HG02763 (cell line): ENCODE results near the gene SH3PXD2B.

ENCODE experiments used
- ATAC-seq: cut with Tn5 transposase; IDR thresholded peaks from one replicate; pipeline ENCODE4 v1.9.1; 2021; ENCODE audit warnings: mild to moderate bottlenecking, moderate library complexity; ENCODE audit not compliant: unreplicated experiment

SH3PXD2B gene

DNA sequence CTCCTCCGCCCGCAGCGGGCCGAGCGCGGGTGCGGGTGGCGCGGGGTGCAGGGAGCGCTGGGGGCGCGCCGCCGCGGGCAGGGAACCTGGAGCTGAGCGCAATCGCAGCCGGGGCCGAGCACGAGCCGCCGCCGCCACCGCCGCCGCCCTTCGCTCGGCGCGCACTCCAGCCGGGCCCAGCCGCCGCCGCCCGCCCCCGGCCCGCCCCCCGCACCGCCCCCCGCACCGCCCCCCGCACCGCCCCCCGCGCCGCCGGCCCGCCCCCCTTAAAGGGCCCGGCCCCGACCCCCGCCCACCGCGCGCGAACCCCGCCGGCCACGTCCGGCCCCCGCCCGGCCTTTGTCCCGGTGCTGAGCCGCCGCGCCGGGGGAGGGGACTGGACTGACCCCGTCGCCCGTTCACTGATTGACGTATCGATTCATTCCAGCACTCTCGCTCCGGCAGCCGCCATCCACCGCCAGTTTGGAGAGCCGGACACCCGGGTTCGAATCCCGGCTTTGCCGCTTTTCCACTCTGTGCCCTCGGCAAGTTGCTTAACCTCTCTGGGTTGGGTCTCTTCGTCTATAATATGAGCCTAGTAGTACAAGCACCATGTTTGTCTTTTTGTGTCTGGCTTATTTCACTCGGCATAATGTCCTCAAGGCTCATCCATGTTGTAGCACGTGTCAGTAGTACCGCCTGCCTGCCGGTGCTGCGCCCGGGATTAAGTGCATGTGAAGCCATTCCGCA, at the start of gene SH3PXD2B:
Gene SH3PXD2B, minus strand, starts transcription at position 168 of the 729 bp plus-strand sequence. CDS start 173 bp downstream, outside the sequence.
- ATAC-seq = no peak

DNA sequence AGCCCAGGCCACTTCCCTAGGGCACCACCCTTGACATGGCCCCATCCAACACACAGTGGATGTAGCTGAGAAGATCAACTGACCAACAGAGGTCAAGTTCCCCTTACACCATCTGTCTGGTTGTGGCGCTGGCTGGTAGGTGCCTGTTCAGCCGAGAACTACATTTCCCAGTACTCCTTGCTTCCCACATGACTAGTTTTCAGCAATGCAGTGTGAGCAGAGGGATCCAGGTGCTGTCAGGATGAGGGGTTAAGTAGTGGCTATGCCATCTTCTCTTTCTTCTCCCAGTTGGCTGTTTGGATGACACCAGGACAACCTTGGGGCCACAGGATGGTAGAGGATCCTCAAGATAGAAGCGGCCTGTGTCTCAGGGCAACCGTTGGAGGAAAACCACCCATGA, 48.6 kb upstream of the SH3PXD2B start:
- ATAC-seq = no peak

DNA sequence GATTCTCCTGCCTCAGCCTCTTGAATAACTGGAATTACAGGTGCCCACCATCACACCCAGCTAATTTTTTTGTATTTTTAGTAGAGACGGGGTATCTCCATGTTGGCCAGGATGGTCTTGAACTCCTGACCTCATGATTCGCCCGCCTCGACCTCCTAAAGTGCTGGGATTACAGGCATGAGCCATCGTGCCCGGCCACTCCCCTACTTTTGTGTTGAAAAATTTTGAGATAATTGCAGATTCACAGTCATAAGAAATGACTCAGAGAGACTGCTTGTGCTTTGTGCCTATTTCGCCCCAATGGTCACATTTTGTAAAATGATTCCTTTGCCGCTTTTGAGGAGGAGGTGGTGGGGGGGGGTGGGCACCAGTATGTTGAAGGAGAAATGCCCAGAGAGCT, 48.1 kb upstream of the SH3PXD2B start:
- ATAC-seq = no peak

DNA sequence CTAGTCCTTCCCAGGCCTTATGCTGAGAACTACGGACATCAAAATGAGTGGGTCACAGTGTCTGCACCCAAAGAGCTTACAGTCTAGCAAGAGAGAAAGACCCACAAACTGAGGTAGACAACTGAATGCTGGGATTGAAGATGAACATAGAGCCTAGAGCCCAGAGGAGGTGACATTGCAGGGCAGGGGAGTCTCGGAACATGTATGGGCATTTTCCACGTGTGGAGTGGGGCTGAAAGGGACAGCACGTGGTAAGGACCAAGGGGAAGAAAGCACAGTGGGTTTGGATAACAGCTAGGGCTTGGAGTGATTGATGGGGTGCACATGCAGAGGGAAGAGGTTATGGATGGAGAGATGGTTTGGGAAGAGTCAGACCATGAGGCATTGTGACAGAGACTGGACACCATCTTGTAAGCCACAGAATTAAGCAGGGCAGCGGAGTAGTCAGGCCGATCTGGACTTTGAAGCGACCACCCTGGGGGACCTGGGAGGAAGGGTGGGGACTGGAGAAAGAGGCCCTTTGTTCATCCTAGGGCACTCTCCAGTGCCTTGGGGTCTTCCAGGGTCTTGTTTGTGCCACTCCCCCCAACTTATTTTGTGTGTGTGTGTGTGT, 47.5 kb upstream of the SH3PXD2B start:
- no peak for ATAC-seq

DNA sequence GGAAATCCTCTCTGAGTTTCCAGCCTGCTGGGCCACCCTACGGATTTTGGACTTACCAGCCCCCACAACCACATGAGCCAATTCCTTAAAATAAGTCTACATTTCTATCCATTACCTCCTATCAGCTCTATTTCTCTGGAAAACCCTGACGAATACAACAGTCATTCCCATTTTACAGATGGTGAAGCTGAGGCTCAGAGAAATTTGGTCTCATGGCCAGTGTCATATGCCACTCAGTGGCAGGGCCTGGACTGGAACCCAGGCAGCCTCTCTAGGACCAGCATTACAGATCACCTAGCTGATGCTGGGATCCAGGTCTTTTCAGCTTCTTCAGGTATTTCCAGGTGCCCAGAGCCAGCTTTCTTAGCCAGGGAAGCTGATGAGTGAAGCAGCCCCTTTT, 45.0 kb upstream of the SH3PXD2B start:
- ATAC-seq = no peak

DNA sequence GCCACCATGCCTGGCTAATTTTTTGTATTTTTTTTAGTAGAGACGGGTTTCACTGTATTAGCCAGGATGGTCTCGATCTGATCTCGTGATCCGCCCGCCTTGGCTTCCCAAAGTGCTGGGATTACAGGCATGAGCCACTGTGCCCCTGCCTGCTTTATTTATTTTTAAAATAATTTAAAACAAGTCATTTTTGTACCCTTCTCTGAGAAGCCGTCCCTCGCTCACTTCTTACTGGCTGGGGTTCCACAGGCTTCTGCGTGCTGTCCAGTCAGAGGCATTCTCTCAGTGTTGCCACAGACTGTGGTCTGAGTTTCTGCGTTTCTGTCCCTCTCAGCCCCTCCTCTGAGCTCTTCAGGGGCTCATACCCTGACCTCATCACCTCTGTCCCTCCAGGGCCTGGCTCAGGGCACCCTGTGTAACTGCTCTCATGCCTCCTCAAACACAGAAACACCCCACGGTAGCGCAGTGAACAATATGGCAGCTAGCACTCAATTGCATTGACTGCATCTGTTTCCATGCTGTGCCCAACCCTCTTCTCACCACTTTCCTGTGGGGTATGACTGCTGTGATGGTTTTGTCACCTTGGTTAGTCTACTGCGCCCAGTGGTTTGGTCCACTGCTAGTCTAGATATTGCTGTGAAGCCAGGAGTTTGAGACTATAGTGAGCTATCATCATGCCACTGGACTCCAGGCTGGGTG, 44.3 kb upstream of the SH3PXD2B start:
- no peak for ATAC-seq

DNA sequence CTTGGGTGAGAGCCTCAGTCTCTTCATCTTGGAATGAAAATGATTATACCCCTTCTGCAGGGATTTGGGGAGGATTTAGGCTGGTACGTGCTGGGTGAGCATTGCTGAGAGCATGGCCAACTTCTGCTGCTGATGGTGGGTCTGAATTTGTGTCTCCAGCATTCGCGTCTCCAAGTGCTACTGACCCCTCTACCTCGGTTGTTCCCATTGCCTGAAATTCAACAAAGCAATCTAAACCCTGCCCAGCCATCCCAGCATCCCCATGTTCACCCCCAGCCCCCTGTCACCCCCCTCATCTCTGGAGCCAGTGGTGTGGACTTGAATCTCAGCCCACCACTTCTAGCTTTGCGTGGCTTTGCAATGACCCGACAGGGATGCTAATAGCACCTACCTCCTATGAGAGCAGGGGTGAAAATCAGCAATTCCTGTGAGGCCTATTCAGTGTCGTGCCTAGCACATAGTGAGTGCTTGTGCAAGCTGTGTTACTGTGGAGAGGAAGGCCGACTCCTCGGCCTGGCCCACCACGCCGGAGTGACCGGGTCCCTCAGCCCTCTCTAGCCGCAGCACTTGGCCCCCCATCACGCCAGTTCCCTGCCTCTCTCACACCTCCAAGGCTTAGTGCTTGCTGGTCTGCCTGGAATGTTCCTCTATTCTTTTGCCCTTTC, 43.4 kb upstream of the SH3PXD2B start:
- no peak for ATAC-seq

DNA sequence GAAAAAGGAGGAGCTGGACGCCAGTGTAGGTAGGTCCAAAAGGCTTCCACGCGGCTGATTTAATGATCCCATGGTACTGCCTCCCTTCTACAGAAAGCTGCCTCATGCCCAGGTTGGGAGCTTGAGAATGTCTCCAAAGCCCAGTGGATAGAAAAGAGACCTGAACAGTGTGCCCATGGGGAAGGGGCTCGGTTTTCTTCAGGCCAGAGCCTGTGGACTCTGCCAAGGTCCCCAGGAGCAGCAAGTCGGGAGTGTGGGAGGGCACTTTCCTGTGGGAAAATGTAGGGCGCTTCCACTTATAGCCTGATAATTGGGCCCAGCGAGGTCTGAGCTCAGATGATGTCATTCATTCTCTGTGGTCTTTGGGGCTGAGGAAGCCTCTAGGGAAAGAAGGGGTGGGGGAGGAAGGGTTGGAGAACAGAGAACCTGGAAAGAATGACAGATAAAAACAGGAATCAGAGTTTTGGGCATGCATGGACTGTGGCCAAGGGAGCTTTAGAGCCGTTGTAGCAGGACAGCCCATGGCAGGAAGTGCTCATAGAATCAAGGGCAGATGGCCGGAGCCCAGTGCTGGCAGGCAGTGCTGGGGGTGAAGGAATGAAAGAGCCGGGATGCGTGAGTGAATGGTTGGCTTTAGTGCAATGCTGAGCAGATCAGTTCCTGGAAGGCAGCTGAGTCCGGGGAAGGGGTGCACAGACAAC, 42.5 kb upstream of the SH3PXD2B start:
- ATAC-seq = no peak

DNA sequence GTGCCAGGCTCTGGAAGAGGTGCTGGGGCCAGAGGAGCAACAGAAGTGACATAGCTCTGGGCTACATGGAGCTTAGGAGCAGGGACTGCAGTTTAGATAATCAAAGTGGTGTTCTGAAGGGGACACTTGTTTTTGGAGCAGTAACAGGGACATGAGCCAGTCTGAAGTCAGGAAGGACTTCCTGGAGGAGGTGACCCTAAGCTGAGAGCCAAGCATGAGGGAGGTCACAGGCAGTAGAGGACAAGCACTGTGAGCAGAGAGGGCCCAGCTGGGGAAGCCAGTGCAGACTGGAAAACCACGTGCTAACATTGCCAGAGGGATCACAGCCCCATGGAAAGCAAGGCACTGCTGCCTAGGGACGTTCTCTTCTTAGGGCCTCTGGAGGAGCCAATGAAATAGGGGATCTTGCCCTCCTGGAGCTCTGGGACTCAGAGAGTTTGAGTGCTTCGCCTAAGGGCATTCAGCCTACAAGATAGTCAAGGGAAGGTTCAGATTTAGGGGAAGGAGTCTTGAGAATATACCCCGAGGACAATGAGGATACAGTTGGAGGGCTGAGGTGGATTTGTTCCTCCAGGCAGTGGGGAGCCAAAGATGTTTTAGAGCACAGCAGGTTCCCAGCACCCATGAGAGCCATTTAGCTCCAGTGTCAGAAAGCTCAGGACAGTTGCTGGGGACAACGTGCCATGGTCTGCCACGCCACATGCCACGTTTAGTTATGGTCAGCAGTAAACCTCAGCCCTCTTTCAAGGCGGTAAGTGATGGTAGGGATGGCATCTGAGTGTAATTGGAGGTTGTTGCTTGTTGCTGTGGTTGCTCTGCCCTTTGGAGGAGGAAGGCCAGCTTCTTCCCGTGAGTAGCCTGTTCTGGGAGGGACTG, 40.5 kb upstream of the SH3PXD2B start:
- ATAC-seq = no peak

DNA sequence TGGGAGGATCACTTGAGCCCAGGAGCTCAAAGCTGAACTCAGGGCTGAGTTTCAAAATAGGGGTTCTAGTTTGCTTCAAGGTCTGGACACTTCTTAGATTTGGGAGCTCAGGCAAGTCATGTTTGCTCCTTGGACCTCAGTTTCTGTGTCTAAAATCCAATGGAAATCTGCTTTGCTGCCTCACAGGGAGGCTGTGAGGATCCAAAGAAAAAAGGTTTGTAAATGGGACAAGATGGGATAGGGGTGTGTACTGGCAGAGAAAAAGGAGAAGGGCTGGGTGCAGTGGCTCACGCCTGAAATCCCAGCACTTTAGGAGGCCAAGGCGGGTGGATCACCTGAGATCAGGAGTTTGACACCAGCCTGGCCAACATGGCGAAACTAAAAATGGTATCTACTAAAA, 39.6 kb upstream of the SH3PXD2B start:
- ATAC-seq = no peak

DNA sequence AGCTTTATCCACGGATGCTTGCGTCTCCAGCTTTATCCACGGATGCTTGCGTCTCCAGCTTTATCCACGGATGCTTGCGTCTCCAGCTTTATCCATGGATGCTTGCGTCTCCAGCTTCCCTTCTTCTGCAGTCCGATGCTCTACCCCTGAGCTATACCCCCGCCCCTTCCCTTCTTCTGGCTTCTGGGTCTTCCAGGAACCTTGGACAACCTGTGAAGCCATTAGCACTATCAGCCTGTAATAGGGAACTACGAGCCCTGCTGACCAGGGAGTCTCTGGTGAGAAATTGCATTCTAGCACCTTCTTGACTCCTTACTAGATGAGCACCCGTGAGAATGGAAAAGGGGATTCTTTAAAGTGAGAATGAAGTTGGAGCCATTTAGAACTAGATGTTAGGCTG, 39.1 kb upstream of the SH3PXD2B start:
- no peak for ATAC-seq

DNA sequence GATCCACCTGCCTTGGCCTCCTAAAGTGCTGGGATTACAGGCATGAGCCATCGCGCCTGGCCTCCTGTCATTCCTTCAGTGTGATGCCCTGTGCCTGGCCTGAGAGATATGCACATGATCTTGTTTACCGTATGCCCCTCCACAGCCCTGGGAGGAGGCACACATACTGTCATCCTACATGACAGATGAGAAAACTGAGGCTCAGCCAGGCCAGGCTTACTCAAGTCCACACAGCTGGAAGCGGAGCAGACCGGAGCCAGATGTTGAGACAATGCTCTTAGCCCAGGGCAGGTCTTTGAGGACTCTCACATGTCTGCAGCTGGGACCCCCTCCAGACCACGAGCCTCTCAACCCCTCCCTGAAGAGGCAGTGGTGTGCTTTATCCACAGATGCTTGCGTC, 38.7 kb upstream of the SH3PXD2B start:
- ATAC-seq = no peak

DNA sequence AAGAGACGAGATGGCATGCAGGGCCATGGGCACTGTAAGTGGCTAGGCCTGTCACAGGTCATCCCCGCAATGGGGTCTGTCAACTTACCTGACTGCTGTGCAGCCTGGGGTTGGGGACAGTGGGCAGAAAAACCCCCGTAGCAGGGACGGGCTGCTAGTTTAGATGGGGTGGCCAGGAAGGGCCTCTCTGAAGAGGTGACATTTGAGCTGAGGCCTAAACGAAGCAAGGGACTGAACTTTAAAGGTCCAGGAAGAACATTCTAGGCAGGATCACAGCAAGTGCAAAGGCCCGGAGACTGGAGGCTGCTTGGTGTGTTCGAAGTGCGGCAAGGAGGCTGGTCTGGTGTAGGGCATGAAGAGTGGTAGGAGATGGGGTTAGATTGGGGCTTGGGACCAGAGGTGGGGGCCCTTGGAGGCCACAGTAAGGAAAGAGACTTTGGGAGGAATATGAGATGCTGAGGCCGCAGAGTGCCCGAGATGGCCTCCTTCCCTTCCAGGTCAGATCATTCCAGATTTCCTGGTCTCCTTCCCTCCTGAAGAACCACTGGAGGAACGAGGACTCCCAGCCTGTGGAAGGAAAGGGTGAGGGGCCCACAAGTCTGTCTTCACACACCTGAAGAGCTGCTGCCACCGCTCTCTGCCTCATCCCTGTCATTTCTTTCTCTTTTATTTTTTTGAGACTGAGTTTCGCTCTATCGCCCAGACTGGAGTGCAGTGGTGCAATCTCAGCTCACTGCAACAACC, 37.9 kb upstream of the SH3PXD2B start:
- no peak for ATAC-seq

DNA sequence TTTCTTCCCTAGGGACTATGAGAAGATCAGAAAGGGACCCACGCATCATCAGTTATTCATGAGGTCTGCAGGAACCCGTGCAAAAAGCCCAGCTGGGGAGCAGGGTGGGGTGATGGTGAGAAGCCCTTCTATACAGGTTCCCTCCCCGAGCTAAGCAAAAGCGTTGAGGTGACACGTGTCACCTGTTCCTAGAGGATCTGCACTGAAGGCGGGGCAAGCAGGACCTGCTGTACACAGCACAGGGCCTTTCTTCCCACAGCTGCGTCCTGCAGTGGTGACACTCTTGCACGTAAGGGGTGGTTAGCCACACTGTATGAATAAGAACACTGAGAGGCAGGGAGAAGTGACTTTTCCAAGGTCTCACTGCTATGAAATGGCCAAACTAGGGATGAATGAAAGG, 37.2 kb upstream of the SH3PXD2B start:
- ATAC-seq = no peak

DNA sequence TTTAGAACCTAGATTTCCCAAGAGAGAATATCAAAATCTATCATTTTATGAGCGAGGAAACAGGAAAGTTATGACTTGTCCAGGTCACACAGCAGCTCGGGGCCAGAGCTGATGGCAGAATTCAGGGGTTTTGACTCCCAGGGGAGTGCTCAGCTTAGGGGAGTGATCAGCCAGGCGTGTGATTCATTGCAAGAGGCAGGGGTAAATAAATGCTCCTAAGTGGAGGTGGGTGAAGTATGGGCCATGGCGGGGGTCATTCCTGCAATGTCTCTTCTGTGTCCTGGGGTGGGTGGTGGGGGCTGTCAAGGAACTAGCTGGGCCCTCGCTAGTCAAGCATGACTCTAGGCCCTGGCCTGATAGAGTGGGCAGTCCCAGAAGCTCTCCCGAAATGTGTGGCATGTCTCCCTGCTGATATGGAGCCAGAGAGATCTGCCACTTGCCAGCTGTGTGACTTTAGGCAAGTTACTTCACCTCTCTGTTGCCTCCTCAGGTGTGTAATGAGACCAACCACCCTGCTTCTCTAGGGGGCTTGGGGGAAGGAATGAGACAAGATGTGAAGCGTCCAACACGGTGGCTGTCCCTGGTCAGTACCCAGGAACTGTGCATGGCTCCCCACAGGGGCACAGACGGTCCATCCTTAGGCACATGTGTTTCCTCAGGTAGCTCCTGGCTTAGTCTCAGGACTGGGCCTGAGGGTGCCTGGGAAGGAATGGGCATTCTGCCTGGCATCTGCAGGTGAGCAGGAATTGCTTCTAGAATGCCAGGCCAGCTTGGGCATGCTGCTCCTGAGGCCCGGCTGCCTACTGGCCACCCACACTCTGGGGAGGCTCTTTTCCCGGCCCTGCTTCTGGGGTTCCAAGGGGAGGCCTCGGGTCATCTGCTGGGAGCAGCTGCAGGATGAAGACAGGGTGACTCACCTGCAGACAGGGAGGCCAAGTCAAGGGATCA, 36.5 kb upstream of the SH3PXD2B start:
- no peak for ATAC-seq

DNA sequence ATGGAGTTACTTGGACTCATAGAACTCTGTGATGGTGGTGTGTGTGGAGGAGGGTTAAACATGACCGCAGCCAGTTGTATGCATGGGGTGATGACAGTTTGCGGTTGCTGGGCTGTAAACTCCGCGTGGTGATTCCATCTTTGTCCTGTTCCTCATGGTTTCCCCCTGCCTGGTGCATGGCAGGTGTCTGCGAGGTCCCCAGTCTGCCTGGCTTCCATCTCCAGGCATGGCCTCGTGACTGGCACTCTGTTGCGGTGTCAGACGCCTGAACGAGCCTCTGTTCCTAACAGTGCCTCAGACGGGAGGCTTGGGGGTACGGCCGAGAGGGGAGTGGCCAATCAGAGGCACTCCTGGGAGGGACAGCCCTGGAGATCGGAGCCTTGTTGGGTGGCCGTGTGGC, 33.9 kb upstream of the SH3PXD2B start:
- ATAC-seq = no peak

DNA sequence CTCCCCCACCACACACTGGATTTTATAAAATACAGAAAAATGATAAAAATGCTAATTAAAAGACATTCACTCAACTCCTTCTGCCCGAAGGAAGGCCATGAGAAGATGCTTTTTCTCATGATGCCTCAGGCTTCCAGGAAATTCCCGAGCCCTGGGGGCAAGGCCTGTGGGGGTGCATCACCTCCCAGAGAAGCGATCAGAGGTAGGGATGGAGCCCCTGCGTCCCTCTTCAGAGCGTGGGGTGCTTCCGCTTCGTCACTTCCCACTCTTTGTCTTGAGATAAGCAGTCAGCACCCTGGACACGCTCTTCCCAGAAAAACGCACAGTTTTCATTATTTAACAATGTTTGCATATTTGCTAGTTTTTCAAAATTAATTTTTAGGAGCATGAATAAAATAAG, 33.3 kb upstream of the SH3PXD2B start:
- no peak for ATAC-seq

DNA sequence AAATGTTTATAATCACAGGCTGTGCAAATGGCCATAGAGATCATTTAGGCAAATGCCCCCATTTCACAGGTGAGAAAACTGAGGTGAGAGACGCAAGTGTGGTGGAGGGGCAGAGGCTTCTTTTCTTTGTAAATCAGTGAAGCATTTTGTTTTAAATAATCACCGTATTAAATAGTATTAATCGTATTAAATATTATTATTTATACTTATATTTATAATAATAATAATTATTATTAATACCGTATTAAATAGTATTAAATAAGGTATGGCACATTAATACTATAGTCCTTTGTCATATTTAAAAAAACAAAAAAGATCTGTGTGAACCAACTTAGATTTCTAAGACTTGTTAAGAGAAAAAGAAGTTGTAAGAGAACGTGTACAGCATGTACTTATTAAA, 32.6 kb upstream of the SH3PXD2B start:
- no peak for ATAC-seq
